NOMO-1 treated with dmso at 0.1 percent for 144 hours (cell line): ENCODE results near the gene SRSF2.
"Not testable (repeated sequence)": the region's sequence is repeated elsewhere in the genome, so short reads cannot be mapped to it uniquely, and the experiment has no call there.

Source experiments
- DNase-seq: peaks from one replicate; lab custom pipeline; 2025; ENCODE audit not compliant: unreplicated experiment; lab: John Stamatoyannopoulos, UW

SRSF2 gene

DNA sequence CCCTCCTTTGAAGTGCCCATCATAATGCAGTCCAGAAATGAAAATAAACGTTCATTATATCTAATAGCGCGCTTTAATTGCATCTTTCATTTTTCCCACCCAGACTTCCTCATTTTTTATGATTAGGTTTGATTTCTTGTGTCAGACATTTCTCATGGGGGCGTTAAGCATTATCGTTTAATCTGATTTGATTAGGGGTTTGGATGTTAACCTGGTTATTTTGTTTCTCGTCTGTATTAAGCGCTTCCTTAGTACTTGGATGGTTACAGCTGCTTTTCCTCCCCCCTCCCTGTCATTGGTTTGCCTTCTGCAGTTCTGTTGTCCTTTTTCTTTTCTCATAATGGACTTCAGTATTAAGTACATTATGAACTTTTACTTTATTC lies 1.3 kb upstream of the SRSF2 start:
- no peak for DNase-seq

DNA sequence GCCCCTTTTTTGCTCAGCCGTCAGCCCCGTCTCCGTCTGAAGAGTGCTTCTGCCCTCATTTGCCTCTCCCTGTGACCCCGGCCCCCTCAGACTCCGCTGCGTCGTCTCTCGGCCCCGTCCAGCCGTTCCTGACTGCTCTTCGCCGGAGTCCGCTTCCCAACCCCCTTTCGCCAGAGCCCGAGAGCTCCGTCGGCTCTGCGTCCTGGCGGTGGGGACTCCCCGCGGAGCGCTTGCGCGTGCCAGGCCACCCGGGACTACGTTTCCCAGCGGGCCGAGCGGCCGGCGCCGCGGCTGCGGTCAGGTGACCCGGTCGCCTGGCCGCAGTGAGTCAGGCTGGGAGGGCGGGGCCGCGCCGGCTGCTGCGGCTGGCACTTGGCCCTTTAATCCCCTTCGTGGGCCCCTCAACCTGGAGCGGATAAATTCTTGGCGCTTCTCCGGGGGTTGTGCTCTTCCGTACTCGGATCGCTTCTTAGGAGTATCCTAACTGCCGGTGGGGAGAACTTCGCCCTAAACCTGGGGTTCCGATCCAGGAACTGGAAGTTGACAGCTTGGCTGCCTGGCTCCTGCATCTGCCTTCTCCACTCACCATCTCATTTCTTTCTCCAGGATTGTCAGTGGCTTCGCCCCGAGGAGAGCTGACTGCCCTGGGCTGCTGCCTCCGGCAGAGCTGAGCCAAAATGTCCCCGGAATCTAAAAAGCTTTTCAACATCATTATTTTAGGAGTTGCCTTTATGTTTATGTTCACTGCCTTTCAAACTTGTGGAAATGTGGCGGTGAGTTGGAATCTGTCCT lies 741 bp upstream of the SRSF2 start, which contains the start of gene MFSD11:
TSS of gene MFSD11 (plus strand) at position 444 of the 792 bp plus-strand sequence. CDS start at position 678, 234 bp downstream.
- DNase-seq: peak; percentile 95

DNA sequence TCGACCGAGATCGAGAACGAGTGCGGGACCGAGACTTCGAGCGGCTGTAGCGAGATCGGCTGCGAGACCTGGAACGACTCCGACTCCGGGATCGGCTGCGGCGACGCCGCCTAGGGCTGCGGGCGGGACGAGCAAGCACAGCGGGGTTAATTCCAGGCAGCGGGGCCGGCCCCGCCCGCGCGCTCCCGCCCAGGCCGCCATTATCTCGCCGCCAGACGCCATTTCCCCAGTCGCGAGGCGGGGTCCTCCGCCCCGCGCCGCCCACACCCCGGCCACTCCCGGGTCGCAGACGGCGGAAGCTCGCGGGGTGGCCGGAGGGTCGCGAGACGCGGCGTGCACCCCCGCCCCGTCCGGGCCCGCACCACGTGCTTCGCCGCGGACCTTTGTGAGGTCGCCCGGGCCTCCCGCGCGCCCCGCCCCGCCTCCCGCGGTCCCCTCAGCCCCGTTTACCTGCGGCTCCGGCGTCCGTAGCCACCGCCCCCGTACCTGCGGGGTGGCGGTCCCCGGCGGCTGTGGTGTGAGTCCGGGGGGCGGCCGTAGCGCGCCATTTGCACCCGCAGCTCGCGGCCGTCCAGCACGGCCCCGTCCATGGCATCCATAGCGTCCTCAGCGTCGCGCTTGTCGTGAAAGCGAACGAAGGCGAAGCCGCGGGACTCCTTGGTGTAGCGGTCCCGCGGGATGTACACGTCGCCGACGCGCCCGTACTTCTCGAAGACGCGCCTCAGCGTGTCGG lies 616 bp downstream of the SRSF2 start:
- peak; percentile 45 for DNase-seq

DNA sequence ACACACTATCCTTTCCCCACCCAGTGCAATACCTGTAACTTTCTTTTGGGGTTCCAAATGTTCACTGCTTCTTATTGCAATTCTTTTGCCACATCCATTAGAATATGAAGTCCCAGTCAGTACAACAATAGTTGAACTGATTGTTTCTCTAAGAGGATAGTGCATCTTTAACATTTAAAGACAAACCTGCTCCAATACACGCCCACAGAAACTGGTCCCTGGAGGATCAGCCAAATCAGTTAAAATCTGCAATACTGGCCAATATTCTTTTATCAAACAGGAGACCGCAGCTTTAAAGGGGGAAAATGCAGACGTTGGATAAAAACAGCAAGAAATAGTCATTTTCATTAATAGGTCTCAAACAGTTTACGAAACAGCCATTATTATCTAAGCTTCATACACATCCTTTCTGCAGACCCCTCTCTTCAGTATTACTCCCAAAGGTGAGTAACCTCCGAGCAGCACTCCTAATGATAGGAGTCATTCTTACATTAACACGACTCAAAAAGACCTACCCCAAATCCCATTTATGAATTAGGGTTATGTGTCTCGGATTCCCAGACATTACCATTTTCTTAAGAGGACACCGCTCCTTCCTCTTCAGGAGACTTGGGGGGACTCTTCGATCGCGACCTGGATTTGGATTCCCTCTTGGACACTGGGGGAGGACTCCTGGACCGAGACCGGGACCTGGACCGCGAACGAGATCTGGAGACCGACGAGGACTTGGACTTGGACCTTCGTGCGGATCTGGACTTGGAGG lies 1.4 kb downstream of the SRSF2 start:
- no peak for DNase-seq

DNA sequence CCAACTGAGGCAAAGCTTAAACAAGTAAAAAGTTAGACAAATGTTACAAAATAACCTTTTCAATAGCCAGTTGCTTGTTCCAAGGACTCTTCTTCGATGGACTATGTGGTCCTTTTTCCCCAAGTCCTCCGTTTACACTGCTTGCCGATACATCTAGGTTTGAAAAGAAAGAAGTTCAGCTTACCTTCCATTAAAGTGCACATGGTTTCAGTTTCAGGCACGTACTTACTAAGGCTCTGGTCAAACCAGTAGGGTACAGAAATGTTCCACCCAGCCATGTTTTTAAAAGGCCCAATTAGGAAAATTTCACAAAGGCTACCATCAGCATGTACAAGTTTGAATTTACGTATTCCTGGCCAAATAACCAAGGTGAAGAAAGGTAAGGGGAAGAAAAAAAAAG lies 2.1 kb downstream of the SRSF2 start:
- no peak for DNase-seq

DNA sequence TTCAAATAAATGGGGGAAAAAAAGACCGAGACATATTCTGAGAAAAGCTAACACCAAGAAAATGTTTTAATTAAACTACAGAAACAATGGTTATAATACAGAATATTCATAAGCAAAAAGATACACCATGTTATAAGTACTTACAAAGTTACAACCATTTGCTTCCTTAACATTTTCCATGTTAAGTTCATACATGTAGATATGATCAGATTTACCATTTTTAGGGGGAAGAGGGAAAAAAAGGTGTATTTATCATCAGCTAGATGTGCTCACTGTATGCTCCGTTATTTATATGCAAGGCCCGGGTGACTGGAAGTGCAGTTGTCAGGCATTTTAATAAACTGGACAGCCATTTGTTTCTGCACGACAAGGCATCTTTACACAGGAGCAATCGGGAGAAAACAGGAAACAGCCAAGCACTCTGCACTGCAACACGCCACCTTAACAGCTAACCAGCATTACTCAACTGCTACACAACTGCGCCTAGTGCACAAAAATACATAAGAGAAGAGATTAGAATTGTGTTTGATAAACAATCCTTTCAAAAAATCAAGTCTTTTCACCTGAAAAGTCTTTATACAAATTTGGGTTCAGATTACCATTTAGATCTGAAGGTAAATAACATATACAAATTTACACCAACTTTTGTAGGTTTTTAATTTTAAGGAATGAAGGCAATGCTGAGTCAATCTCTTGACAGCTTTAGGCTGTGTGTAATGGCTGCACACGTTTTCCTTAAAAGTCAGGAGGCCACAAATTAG lies 2.9 kb downstream of the SRSF2 start:
- peak; percentile 27 for DNase-seq

DNA sequence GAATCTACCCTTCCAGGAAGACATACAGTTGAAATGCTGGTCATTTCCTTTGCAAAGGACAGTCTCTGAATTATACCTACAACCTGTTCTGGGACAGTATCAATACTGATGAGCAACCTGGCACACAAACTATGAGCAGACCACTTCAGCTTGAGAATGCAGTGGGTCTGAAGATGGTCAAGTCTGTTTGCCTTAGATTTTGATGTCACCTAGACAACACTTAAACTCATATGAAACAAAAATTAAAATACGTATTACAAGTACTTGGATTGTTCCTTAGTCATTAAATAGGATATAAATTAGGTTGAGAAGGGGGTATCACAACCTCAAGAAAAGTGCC lies 3.5 kb downstream of the SRSF2 start:
- DNase-seq: no peak

DNA sequence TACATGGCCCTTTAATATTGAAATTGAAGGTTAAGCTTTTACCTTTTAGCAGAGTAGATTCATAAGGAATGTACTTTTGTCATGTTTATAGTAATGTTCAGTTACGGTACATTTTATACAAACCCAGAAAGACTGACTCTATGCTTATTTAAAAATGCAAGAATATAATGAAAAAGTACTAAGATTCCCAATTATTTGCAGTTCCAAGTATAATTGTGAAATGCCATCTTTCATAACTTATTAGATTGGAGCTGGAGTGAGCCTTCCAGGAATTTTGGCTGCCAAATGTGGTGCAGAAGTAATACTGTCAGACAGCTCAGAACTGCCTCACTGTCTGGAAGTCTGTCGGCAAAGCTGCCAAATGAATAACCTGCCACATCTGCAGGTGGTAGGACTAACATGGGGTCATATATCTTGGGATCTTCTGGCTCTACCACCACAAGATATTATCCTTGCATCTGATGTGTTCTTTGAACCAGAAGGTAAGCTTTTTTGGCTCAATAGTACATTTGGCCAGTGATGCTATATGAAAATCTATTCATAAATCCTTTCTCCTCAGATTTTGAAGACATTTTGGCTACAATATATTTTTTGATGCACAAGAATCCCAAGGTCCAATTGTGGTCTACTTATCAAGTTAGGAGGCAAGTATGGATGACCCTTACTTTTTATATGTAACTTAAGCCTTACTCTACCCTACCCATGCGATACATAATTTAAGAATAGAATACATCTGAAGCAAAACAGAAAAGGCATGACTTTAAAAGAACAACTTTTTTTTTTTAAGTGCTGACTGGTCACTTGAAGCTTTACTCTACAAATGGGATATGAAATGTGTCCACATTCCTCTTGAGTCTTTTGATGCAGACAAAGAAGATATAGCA lies 4.2 kb downstream of the SRSF2 start:
- DNase-seq: no peak

DNA sequence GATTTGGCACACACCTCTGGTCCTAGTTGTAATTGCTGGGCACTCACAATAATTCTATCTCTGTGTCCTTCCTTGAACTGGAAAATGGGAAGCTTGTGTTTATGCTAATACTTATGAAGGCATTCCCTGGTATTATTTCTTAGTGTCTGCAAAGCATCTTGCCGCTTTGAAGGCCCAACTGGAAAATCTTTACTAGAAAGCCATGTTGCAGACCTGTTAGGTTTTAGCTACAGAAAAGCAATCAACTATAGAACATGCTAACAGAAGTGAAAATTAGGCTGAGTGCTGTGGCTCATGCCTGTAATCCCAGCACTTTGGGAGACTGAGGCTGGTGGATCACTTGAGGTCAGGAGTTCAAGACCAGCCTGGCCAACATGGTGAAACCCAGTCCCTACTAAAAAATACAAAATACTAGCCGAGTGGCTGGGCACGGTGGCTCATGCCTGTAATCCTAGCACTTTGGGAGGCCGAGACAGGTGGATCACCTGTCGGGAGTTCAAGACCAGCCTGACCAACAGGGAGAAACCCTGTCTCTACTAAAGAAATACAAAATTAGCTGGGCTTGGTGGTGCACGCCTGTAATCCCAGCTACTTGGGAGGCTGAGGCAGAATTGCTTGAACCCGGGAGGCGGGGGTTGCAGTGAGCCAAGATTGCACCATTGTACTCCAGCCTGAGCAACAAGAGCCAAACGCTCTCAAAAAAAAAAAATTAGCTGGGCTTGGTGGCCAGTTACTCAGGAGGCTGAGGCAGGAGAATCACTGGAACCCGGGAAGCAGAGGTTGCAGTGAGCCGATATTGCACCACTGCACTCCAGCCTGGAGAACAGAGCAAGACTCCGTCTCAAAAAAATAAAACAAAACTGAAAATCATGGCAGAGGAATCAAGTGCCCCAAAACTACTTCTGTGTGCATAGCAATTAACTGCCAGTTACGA lies 5.1 kb downstream of the SRSF2 start:
- not testable (repeated sequence) for DNase-seq

DNA sequence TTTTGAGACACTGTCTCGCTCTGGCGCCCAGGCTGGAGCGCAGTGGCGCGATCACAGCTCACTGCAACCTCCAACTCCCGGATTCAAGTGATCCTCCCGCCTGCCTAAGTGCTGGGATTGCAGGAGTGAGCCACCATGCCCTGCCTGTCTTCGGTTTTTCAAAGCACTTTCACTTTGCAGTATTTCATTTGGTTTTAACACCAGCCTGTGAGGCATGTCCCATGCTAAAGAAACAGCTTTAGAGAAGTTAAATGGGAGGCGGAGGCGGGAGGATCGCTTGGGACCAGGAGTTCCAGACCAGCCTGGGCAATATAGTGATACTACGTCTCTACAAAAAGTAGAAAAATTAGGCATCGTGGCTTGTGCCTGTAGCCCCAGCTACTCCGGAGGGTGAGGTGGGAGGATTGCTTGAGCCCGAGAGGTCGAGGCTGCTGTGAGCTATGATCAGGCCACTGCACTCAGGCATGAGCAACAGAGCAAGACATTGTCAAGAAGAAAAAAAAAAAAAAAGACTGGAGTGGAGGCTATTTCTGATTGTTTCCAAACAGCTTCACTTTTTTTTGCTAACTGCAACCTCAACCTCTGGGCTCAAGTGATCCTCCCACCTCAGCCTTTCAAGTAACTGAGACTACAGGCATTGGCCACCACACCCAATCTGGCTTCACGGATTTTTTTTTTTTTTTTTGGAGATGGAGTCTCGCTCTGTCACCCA lies 9.2 kb downstream of the SRSF2 start:
- DNase-seq: no peak

DNA sequence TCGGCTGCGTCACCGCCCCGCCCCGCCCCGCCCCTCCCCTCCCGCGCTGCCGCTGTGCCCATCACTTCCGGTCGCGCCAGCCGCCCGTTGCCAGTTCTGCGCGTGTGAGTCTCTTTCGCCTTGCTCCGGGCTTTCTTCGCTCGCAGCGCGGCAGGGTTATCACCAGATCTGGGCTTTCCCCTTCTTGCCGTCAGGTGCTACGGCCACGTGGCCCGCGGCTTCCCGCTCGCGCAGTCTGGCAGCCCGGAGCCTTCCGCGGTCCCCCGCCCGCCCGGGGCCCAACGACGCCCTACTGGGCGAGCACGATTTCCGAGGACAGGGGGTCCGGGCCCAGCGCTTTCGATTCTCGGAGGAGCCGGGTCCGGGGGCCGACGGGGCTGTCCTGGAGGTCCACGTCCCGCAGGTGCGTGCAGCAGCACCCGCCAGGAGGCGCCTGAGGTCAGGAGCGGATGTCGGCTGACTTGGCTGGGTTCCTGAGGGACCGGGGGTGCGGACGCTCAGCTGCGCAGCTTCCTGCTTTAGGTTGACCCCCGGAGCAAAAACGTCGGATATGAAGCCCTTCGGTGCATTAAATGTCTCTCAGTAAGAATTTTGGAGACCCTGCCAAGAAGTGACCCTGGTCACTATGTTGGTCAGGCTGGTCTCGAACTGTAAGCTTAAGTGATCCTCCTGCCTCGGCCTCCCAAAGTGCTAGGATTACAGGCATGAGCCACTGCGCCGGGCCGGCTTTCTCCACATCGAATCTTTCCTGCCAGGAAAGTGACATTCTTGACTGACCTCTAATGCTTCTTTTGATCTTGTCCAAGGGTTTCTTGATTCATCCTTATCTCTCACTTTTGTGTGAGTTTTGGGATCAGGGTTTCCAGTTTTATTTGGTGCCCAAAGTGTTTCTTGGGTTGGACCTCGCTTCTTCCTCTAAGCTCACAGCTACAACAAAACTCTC lies 10.1 kb downstream of the SRSF2 start, which contains the start of gene METTL23:
TSS of gene METTL23 (plus strand) at position 64 of the 943 bp plus-strand sequence. CDS start 2,872 bp downstream, outside the sequence.
- DNase-seq: peak; percentile 32

DNA sequence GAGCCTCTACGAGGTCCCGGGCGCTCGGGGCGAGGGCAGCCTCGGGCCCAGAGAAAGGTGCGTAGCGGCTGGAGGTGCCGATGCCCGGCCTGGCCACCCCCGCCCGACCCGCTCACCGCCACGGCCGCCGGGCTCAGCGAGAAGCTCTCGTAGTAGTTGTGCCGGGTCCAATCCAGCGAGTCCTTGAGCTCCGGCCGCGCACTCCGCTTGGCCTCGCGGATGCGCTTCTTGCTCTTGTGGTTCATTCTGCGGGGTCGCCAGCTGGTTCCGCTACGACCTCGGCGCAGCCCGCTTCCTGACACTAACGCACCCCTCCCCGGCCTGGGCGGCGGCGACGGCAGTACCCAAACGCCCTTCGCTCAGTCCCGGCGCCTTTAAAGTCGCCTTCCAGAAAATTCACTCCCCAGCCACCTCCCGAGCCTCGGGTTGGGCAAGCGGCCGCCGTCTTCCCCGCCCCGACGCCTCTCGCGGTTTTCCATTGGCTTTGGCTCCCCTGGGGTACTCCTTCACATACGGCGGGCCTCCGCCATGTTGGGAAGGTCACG lies 10.8 kb downstream of the SRSF2 start, which contains the start of gene JMJD6:
TSS of gene JMJD6 (minus strand) at position 376 of the 545 bp plus-strand sequence. CDS start at position 245, 131 bp downstream.
- DNase-seq: peak; percentile 97

DNA sequence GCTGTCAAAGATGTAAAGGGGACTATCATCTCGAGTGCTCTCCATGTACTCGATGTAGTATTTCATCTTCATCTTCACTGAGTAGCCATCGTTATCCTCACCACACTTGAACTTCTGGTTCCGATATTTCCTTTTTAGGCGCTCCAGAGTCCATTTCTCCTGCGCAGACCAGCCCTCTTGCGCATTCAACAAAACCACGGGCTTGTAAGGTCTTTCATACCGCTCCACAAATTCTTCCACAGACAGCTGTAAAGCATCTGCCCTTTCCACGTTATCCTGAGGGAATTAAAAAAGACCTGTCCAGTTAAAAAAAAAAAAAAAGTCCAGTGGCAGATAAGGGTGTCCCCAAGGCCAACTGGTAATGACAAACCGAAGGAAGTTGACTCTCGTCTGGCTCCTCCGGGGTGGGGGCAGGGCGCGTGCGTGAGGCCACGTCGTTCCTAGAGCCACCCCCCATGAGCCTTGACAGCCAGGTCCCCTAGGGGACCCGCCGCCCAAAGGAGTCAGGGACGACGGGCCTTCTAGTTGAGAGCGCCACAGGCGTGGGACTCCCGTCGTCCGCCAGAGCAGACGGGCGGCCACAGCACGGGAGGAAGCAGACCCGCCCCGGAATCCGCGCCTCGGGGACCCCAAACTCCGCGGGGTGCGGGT lies 11.4 kb downstream of the SRSF2 start:
- DNase-seq: peak; percentile 40

DNA sequence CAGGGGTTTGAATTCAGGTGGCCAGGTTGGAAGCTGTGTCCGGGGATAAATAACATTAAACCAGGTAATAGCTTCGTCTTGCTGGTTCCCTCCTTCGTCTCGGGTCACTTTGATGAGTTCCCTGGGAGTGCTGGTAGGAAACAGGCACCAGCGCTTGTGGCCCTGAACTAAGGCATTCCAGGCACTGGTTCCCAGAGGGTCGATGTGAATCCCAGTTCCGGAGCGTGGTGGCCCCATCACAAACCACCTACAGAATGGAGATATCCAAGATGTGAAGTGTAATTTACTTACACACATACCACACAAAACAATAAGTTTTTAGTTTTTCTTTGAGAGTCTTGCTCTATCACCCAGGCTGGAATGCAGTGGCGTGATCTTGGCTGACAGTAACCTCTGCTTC lies 13.3 kb downstream of the SRSF2 start:
- no peak for DNase-seq

DNA sequence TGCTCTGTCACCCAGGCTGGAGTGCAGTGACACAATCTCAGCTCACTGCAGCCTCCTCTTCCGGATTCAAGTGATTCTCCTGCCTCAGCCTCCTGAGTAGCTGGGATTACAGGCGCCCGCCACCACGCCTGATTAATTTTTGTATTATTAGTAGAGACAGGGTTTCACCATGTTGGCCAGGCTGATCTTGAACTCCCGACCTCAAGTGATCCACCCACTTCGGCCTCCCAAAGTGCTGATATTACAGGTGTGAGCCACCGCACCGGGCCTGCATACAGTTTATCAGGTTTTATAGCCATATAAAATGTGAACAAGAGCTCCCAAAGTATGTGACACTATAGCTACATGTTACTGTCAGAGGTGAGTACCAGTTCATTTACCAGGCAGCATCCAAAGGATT lies 14.2 kb downstream of the SRSF2 start:
- DNase-seq: not testable (repeated sequence)

DNA sequence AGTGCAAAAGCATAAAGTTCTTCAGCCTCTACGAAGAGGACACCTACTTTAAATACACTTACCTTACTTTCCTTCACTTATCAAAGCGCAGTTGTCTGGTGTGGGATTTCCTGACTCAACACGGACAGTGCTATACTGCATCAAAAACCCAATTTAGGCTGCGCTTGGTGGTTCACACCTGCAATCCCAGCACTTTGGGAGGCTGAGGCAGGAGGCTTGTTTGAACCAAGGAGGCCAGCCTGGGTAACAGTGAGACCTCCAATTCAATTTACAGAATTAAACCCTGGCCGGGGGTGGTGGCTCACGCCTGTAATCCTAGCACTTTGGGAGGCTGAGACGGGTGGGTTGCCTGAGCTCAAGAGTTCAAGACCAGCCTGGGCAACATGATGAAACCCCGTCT lies 14.9 kb downstream of the SRSF2 start:
- no peak for DNase-seq
